ENCODE results near the gene S100A13.

DNA sequence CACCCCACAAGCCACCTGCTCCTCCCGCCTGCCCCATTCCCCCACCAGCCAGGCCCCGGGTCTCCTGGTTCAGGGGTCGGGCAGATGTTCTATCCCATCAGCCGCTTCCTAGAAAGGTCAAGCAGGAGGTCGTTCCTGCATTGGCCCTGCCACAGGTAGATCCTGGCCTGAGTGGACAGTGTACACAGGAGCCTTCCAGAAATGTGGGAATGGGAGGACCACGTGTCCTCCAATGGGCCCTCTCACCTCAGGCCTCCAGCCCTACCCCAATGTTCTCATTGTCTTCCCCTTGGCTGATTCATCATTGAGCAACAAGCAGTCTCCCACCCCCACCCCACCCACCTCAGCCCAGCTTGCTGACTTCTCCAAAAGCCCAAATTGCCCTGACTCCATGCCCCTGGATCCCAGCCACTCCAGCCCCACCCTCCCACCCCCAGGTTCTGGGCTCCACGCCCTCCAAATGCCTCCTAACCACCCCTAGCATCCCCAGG is 16.4 kb downstream of the S100A13 start:
- no peak for TF ChIP-seq CTCF (IDR thresholded peaks at IDR 0.05)
- no peak for TF ChIP-seq EZH2 (IDR thresholded peaks at IDR 0.05)
